Occipital lobe (tissue), 2 donors: ENCODE results near the gene SYNE2. TPM values are rescaled to one million over a fixed set of nuclear protein-coding genes. Genes with fewer than 3 reads are reported as not detected.
"Not testable (repeated sequence)": the region's sequence is repeated elsewhere in the genome, so short reads cannot be mapped to it uniquely, and the experiment has no call there.

Source experiments
- DNase-seq: peaks from one replicate; lab custom pipeline; 2025; lab: John Stamatoyannopoulos, UW
- total RNA-seq: library from RNA; depleted of rRNA; stranded (reverse); fragments of >200 nt; gene quantifications from one replicate; pipeline ENCODE4 v1.2.3, GENCODE V29; 2014

SYNE2 gene
- total RNA-seq, 1 donor from 2014 or later: 94.8 TPM

- DNase-seq: no peak
These were observed 266.7 kb downstream of the SYNE2 start for GRCh38 chr14:64119500-64119899.

GRCh38 chr14:64119980-64120379 lies 267.2 kb downstream of the SYNE2 start:
- no peak for DNase-seq

- DNase-seq: no peak
These were observed 270.5 kb downstream of the SYNE2 start for GRCh38 chr14:64123241-64123822.

GRCh38 chr14:64125270-64125669 lies 272.5 kb downstream of the SYNE2 start:
- no peak for DNase-seq

GRCh38 chr14:64126548-64126947 lies 273.7 kb downstream of the SYNE2 start:
- DNase-seq: no peak

- DNase-seq: no peak
These were observed 285.0 kb downstream of the SYNE2 start for GRCh38 chr14:64137657-64138290.

GRCh38 chr14:64147126-64147790 lies 294.5 kb downstream of the SYNE2 start:
- DNase-seq: no peak

- DNase-seq: no peak
These were observed 297.1 kb downstream of the SYNE2 start for GRCh38 chr14:64149921-64150320.

GRCh38 chr14:64158608-64159007 lies 305.8 kb downstream of the SYNE2 start:
- no peak for DNase-seq

GRCh38 chr14:64159588-64159987 lies 306.8 kb downstream of the SYNE2 start:
- no peak for DNase-seq

GRCh38 chr14:64170181-64170580 lies 317.4 kb downstream of the SYNE2 start:
- no peak for DNase-seq

GRCh38 chr14:64174922-64175782 lies 322.3 kb downstream of the SYNE2 start:
- no peak for DNase-seq

GRCh38 chr14:64176330-64176729 lies 323.5 kb downstream of the SYNE2 start:
- DNase-seq: no peak

- no peak for DNase-seq
These were observed 326.0 kb downstream of the SYNE2 start for GRCh38 chr14:64178814-64179213.

GRCh38 chr14:64182908-64183307 lies 330.1 kb downstream of the SYNE2 start:
- DNase-seq: not testable (repeated sequence)

- DNase-seq: no peak
These were observed 331.4 kb downstream of the SYNE2 start for GRCh38 chr14:64184103-64184729.

- no peak for DNase-seq
These were observed 332.4 kb downstream of the SYNE2 start for GRCh38 chr14:64185184-64185583.

- no peak for DNase-seq
These were observed 333.7 kb downstream of the SYNE2 start for GRCh38 chr14:64186231-64187129.

GRCh38 chr14:64187331-64187730 lies 334.5 kb downstream of the SYNE2 start:
- no peak for DNase-seq

GRCh38 chr14:64190974-64191502 lies 338.2 kb downstream of the SYNE2 start:
- DNase-seq: no peak
